SK-N-MC (cell line): ENCODE data around the gene NPLOC4.

ENCODE experiments used
- DNase-seq: peaks from one replicate; pipeline ENCODE4 v3.0.0-alpha.2; 2011; ENCODE audit warnings: low read depth, low spot score
- H3K27ac ChIP-seq: fragments of 200-600 bp; sonication (generic); 2 replicates; pipeline ENCODE4 v1.5.1; 2016; ENCODE audit warnings: mixed run types
- H3K36me3 ChIP-seq: fragments of 200-600 bp; sonication (generic); 2 replicates; pipeline ENCODE4 v1.6.1; 2017; ENCODE audit warnings: antibody characterized with exemption, low read length, mixed read lengths; ENCODE audit not compliant: insufficient read depth
- H3K4me3 ChIP-seq: fragments of 200-600 bp; sonication (generic); 2 replicates; pipeline ENCODE4 v1.5.1; 2016
- H3K9ac ChIP-seq: fragments of 200-600 bp; sonication (generic); 2 replicates; pipeline ENCODE4 v1.8.0; 2017; ENCODE audit warnings: mixed run types, mixed read lengths; ENCODE audit not compliant: insufficient read length
- H3K9me3 ChIP-seq: fragments of 200-600 bp; sonication (generic); 2 replicates; pipeline ENCODE4 v1.6.1; 2017; ENCODE audit warnings: low read depth, mild to moderate bottlenecking, antibody characterized with exemption, low read length, moderate library complexity, mixed read lengths
- EZH2 ChIP-seq: fragments of 200-600 bp; sonication (generic); IDR thresholded peaks from one replicate; pipeline ENCODE4 v1.6.1; 2017; ENCODE audit warnings: antibody characterized with exemption
- FOXP2 ChIP-seq: optimal IDR thresholded peaks from 2 replicates; pipeline ENCODE3; 2011; ENCODE audit warnings: mild to moderate bottlenecking, moderate library complexity; ENCODE audit not compliant: insufficient read depth; ENCODE audit errors: extremely low read length, control extremely low read depth
- POLR2AphosphoS5 ChIP-seq: IDR thresholded peaks from 2 replicates; pipeline ENCODE4 v1.6.1; 2012; ENCODE audit warnings: mild to moderate bottlenecking, low read depth, low read length, borderline replicate concordance

Gene NPLOC4

DNA sequence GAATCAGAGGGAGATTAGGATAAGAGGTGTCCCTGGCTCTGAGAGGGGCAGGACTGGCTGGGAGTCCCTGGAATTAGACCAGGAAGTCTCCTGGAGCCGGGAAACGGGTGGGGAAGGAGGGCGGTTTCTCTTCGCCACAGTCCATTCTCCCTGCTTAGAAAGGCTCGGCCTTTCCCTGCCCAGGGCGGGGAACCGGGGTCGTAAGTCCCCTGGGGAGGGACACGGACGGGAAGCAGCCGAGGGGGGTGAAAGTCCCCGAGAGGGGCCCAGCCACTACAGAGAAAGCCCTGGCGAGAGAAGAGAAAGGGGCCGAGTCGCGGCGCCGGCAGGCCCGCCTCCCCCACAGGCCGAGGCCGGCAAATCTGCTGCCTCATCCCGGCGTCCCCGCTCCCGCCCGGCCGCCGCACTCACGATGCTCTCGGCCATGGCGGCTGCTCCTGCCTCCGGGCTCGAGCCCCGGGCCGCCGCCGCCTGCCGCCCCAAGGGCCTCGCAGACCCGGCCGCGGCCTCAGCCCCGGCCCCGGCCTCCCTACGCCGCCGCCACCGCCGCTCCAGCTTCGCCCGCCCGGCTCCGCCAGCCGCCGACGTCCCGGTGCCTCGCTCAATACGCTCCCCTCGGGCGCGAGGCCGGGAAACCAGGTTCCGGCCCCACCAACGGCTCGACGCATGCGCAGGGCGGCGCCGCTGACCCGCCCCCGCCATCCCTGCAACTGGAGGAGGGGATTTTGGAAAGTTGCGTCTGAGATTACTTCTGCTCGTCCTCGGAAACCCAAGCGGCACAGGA, at the start of gene NPLOC4, which contains the start of gene TSPAN10:
Gene NPLOC4, minus strand, starts transcription at position 608 of the 784 bp plus-strand sequence. Its CDS starts 182 bp downstream, at position 426.
Gene TSPAN10, plus strand, starts transcription at position 692 of the 784 bp plus-strand sequence. CDS start 5,217 bp downstream, outside the sequence.
- peak; percentile 59 for DNase-seq
- Histone ChIP-seq H3K4me3 (peak within 1 kb of the TSS; percentile 77), H3K27ac (peak within 1 kb of the TSS; percentile 82), H3K9ac (peak within 1 kb of the TSS; percentile 86), H3K36me3 (peaks cover 12% of the 10 kb centered on the region), H3K9me3 (no peaks in the 10 kb centered on the region)
- peak; percentile 73 for TF ChIP-seq POLR2AphosphoS5
- no peak for TF ChIP-seq EZH2

DNA sequence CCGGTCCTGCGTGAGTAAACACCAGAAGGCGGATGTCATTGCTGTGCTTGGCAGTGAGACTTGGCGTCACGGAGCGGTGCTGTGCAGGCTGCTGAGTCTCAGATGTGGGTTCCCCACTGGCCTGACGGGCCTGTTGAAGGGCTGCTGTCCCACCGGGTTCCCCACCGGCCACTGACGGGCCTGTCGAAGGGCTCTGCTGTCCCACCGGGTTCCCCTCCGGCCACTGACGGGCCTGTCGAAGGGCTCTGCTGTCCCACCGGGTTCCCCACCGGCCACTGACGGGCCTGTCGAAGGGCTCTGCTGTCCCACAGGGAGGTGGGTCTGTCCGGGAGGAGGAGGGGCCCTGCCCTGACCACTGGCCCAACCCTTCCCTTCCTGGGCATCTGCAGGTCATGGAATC, 49.7 kb upstream of the NPLOC4 start:
- H3K27ac ChIP-seq = no peak overlapping the region
- no peak overlapping the region for H3K9ac ChIP-seq
- peaks cover 51% of the 10 kb centered on the region for H3K36me3 ChIP-seq
- no peaks in the 10 kb centered on the region for H3K9me3 ChIP-seq
- TF ChIP-seq EZH2 (no peak), POLR2AphosphoS5 (no peak), FOXP2 (no peak)
- H3K4me3 ChIP-seq = no peak overlapping the region
- no peak for DNase-seq

DNA sequence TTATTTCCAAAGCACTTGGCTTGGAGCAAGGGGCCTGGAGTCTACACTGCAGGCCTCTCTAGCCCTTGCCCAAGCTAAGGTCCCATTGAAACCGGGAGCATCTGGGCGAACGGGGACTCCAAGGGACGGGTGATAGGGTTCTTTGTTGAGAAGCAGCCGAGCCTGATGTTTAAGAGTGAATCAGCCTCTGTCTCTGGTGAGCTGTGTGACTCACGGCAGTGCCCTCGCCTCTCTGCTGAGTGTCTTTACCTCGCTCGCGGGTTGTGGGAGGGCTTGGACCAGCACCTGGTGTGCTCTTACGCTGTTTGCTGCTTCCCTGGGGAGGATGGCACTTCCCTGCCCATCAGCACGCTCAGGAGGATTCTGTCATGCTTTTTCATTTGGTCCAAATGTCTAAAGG, 48.2 kb upstream of the NPLOC4 start:
- no peak for DNase-seq
- Histone ChIP-seq H3K4me3 (peak overlapping the region; percentile 98), H3K36me3 (peaks cover 39% of the 10 kb centered on the region), H3K9me3 (no peaks in the 10 kb centered on the region), H3K9ac (peak overlapping the region; percentile 97), H3K27ac (no peak overlapping the region)
- TF ChIP-seq POLR2AphosphoS5 (no peak), FOXP2 (no peak)

DNA sequence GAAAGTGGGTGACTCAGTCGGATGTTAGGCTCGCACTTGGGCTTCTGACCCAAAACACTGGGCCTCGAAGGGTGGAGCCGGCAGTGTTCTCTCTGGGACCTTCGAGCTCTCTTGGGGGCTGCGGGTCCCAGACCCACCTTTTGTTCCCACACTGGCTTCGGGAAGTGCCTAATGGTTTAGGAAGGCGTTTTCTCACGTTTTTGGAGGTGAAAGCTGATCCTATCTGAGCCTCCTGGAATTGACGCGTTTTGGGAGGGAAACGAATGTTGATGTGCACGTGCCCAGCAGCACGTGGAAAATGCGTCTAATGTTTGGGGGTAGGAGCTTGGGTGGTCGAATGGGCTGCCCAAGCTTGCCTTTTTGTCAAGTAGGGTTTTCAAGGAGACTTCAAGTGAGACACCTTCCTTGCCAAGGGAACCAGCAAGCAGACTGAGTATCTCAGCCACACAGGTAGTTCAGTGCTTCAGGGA, 47.6 kb upstream of the NPLOC4 start:
- no peak for TF ChIP-seq FOXP2
- no peak for TF ChIP-seq EZH2
- TF ChIP-seq POLR2AphosphoS5 = no peak
- Histone ChIP-seq H3K9me3 (no peaks in the 10 kb centered on the region), H3K36me3 (peaks cover 33% of the 10 kb centered on the region), H3K27ac (peak overlapping the region; percentile 54), H3K9ac (peak overlapping the region; percentile 97), H3K4me3 (peak overlapping the region; percentile 98)
- DNase-seq = no peak

DNA sequence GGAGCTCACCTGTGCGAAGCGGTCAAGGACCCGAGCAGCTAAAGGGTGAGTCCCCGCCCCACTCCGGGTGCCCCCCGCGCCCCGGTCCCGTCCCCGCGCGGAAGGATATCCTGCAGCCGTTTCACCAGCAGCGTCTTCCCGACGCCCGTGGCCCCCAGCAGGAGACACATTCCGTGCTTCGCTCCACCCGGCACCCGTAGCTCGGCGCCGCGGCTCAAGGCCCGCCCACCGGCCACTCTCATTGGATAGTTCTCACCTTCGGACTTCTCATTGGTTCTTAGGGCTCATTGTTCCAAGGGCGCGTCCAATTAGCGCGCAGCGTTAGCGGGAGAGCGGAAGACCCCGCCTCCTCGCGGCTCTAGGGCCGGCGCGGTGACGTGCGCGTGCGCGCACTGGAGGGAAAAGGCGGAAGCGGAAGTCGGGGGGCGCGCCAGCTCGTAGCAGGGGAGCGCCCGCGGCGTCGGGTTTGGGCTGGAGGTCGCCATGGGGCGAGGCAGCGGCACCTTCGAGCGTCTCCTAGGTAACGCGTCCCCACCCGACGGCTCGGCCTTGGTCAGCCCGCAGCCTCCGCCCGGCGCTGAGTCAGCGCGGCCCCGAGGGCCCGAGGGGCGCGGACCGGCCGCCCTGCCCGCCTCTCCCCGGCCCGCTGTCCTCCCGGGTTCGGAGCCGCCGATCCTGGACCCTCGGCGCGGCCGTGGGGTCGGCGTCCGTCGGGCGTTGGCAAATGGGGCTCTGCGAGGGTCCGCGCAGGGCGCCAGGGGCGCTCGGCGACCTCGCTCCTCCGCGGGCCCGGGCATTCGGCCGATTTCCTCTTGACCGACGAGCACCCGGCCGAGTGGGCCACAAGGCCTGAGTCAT, 46.9 kb upstream of the NPLOC4 start, which contains the start of the genes ARL16 and HGS:
Gene ARL16, minus strand, starts transcription at position 214 of the 858 bp plus-strand sequence. Its CDS starts 44 bp downstream, at position 170.
Gene HGS, plus strand, starts transcription at position 428 of the 858 bp plus-strand sequence. Its CDS starts 56 bp downstream, at position 484.
- DNase-seq = peak; percentile 98
- Histone ChIP-seq H3K4me3 (peak within 1 kb of the TSS; percentile 98), H3K9me3 (no peaks in the 10 kb centered on the region), H3K9ac (peak within 1 kb of the TSS; percentile 97), H3K36me3 (peaks cover 26% of the 10 kb centered on the region), H3K27ac (peak within 1 kb of the TSS; percentile 76)
- TF ChIP-seq POLR2AphosphoS5 (peak; percentile 64), EZH2 (no peak), FOXP2 (peak; percentile 62)

DNA sequence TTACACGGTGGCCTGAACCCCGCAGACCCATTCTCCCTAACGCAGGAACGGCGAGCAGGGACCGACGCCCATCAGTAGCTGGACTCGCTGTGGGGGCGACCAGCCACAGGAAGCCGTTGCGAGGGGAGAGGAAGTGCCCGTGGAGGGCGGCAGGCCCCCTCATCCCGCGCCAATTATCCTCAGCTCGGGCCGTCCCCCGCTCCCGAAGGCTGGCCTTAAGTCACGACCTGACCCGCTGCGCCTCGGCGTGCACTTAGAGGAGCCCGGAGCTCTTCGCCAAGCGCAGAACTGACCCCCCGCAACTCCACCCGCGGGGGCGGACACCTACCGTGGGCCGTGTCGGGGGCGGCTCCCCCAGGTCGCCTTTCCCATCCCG, 46.3 kb upstream of the NPLOC4 start:
- TF ChIP-seq POLR2AphosphoS5 (no peak), EZH2 (no peak), FOXP2 (no peak)
- no peak for DNase-seq
- Histone ChIP-seq H3K36me3 (peaks cover 22% of the 10 kb centered on the region), H3K4me3 (peak overlapping the region; percentile 98), H3K9ac (peak overlapping the region; percentile 95), H3K27ac (peak overlapping the region; percentile 76), H3K9me3 (no peaks in the 10 kb centered on the region)

DNA sequence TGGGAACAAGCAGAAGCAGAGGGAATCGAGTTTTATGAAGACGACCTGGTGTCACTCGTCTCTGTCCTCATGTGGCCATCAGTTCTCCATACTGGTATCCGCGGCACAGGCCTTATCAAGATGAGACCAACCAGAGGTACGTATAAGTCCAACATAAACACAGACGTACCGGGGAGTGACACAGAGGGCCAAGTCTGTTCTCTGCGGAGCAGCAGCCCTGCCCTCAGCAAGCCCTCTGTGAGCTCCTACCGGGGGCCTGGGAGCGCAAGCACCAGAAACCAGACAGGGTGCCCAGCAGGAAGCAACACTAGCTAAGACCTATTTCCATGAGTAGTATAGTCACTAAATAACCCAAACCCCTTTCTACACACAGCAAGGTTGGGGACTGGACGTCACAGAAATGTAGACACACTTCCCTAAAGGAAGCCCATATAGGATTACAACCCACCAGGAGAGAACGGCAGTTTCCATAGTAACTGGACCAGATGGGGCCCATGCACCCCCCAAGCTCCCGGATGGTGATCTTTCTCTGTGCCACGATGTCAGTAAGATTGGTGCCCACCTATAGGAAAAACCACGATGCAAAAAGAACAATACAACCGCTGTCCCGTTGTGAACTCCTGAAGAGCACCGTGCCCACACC, 45.8 kb upstream of the NPLOC4 start:
- Histone ChIP-seq H3K9me3 (no peaks in the 10 kb centered on the region), H3K9ac (peak overlapping the region; percentile 95), H3K27ac (no peak overlapping the region), H3K4me3 (peak overlapping the region; percentile 98), H3K36me3 (peaks cover 22% of the 10 kb centered on the region)
- TF ChIP-seq EZH2 = no peak
- no peak for TF ChIP-seq FOXP2
- no peak for TF ChIP-seq POLR2AphosphoS5
- no peak for DNase-seq
